H9 (cell line): ENCODE results near the gene TMEM273. TPM values are rescaled to one million over a fixed set of nuclear protein-coding genes. Genes with fewer than 3 reads are reported as not detected.

Experiments used
- DNase-seq: peaks from one replicate; pipeline ENCODE4 v3.0.0-alpha.2; 2017
- H2AFZ ChIP-seq: one replicate; pipeline ENCODE4 v1.6.1; 2013; ENCODE audit warnings: mild to moderate bottlenecking, low read length, control low read depth, moderate library complexity
- H2AK5ac ChIP-seq: 2 replicates; pipeline ENCODE4 v1.6.1; 2013; ENCODE audit warnings: low read length, control low read depth, mixed read lengths; ENCODE audit not compliant: insufficient read length
- H2BK120ac ChIP-seq: one replicate; pipeline ENCODE4 v1.6.1; 2013; ENCODE audit warnings: low read depth, mild to moderate bottlenecking, low read length, control low read depth, inconsistent platforms; ENCODE audit not compliant: poor library complexity, severe bottlenecking
- H2BK12ac ChIP-seq: 2 replicates; pipeline ENCODE4 v1.6.1; 2013; ENCODE audit warnings: low read length, control low read depth, mixed read lengths, low read depth; ENCODE audit not compliant: insufficient read length
- H2BK15ac ChIP-seq: 2 replicates; pipeline ENCODE4 v1.6.1; 2013; ENCODE audit warnings: low read depth, low read length, control low read depth
- H2BK20ac ChIP-seq: one replicate; pipeline ENCODE4 v1.6.1; 2013; ENCODE audit warnings: low read depth, mild to moderate bottlenecking, low read length, control low read depth, inconsistent platforms; ENCODE audit not compliant: poor library complexity, severe bottlenecking
- H2BK5ac ChIP-seq: 2 replicates; pipeline ENCODE4 v1.6.1; 2013; ENCODE audit warnings: low read length, control low read depth, mixed read lengths; ENCODE audit not compliant: insufficient read length
- H3K14ac ChIP-seq: 2 replicates; pipeline ENCODE4 v1.6.1; 2013; ENCODE audit warnings: low read length, control low read depth; ENCODE audit not compliant: insufficient read depth
- H3K18ac ChIP-seq: 2 replicates; pipeline ENCODE4 v1.6.1; 2013; ENCODE audit warnings: low read depth, mild to moderate bottlenecking, mixed read lengths, low read length, control low read depth; ENCODE audit not compliant: insufficient read length
- H3K23ac ChIP-seq: 2 replicates; pipeline ENCODE4 v1.6.1; 2013; ENCODE audit warnings: low read length, control low read depth, mixed read lengths, low read depth; ENCODE audit not compliant: insufficient read length
- H3K23me2 ChIP-seq: 2 replicates; pipeline ENCODE4 v1.6.1; 2013; ENCODE audit warnings: low read depth, mild to moderate bottlenecking, mixed read lengths, low read length, control low read depth; ENCODE audit not compliant: insufficient read length, poor library complexity, severe bottlenecking
- H3K27ac ChIP-seq: 2 replicates; pipeline ENCODE4 v1.5.1; 2013; ENCODE audit warnings: low read length, control low read depth, mixed read lengths, low read depth; ENCODE audit not compliant: insufficient read length
- H3K27me3 ChIP-seq: 2 replicates; pipeline ENCODE4 v1.6.1; 2013; ENCODE audit warnings: low read length, control low read depth, inconsistent platforms; ENCODE audit not compliant: insufficient read depth
- H3K4ac ChIP-seq: 2 replicates; pipeline ENCODE4 v1.6.1; 2013; ENCODE audit warnings: low read depth, mild to moderate bottlenecking, control low read depth, inconsistent platforms, low read length, moderate library complexity
- H3K4me1 ChIP-seq: 2 replicates; pipeline ENCODE4 v1.6.1; 2013; ENCODE audit warnings: low read length, control low read depth, inconsistent platforms; ENCODE audit not compliant: insufficient read depth
- H3K4me2 ChIP-seq: 2 replicates; pipeline ENCODE4 v1.6.1; 2013; ENCODE audit warnings: low read length, control low read depth, mixed read lengths; ENCODE audit not compliant: insufficient read length, insufficient read depth
- H3K56ac ChIP-seq: 2 replicates; pipeline ENCODE4 v1.6.1; 2013; ENCODE audit warnings: low read depth, mild to moderate bottlenecking, mixed read lengths, low read length, control low read depth; ENCODE audit not compliant: insufficient read length
- H3K79me1 ChIP-seq: 2 replicates; pipeline ENCODE4 v1.6.1; 2013; ENCODE audit warnings: low read depth, mild to moderate bottlenecking, moderate library complexity, low read length, control low read depth, inconsistent platforms; ENCODE audit not compliant: insufficient read depth, poor library complexity, severe bottlenecking
- H3K79me2 ChIP-seq: 2 replicates; pipeline ENCODE4 v1.6.1; 2013; ENCODE audit warnings: low read length, control low read depth, inconsistent platforms; ENCODE audit not compliant: insufficient read depth
- H3K9ac ChIP-seq: 2 replicates; pipeline ENCODE4 v1.6.1; 2013; ENCODE audit warnings: low read length, control low read depth, mixed read lengths; ENCODE audit not compliant: insufficient read length; ENCODE audit errors: extremely low read depth
- H3K9me3 ChIP-seq: one replicate; pipeline ENCODE4 v1.6.1; 2013; ENCODE audit warnings: low read depth, low read length, inconsistent platforms; ENCODE audit not compliant: control insufficient read depth
- H3T11ph ChIP-seq: one replicate; pipeline ENCODE4 v1.6.1; 2013; ENCODE audit warnings: mild to moderate bottlenecking, low read length, control low read depth, inconsistent platforms
- H4K20me1 ChIP-seq: one replicate; pipeline ENCODE4 v1.6.1; 2013; ENCODE audit not compliant: control insufficient read depth, insufficient read length, insufficient read depth
- H4K5ac ChIP-seq: 2 replicates; pipeline ENCODE4 v1.6.1; 2013; ENCODE audit warnings: low read depth, mild to moderate bottlenecking, mixed read lengths, low read length, control low read depth; ENCODE audit not compliant: insufficient read length
- H4K8ac ChIP-seq: replicated peaks from 2 replicates; pipeline ENCODE4 v1.6.1; 2013; ENCODE audit warnings: low read length, control low read depth, mixed read lengths, low read depth; ENCODE audit not compliant: insufficient read length
- H4K91ac ChIP-seq: 2 replicates; pipeline ENCODE4 v1.6.1; 2013; ENCODE audit warnings: low read depth, mild to moderate bottlenecking, moderate library complexity, mixed read lengths, low read length, control low read depth; ENCODE audit not compliant: insufficient read length
- H3K27ac Mint-ChIP-seq, 3 experiments: 2 replicates in 2 of 3; 3 replicates in 1 of 3; pipeline ENCODE4 v1.8.0; 2020 to 2021; ENCODE audit warnings: mixed read lengths in 3 of 3, mild to moderate bottlenecking in 1 of 3, moderate library complexity in 1 of 3
- H3K27me3 Mint-ChIP-seq: 2 replicates; pipeline ENCODE4 v1.8.0; 2021; ENCODE audit warnings: low read depth, mild to moderate bottlenecking, moderate library complexity, mixed read lengths
- H3K36me3 Mint-ChIP-seq, 3 experiments: 2 replicates in 2 of 3; 3 replicates in 1 of 3; pipeline ENCODE4 v1.8.0; 2020 to 2021; ENCODE audit warnings: low read depth in 3 of 3, mixed read lengths in 3 of 3; ENCODE audit not compliant: insufficient read depth in 1 of 3
- H3K4me1 Mint-ChIP-seq, 2 experiments: 2 replicates each; pipeline ENCODE4 v1.8.0; 2020; ENCODE audit warnings: mixed read lengths in 2 of 2
- H3K4me3 Mint-ChIP-seq, 2 experiments: 2 replicates in 1 of 2; 3 replicates in 1 of 2; pipeline ENCODE4 v1.8.0; 2020 to 2021; ENCODE audit warnings: mild to moderate bottlenecking in 2 of 2, mixed read lengths in 2 of 2, moderate library complexity in 1 of 2
- H3K9me3 Mint-ChIP-seq, 2 experiments: 2 replicates in 1 of 2; 3 replicates in 1 of 2; pipeline ENCODE4 v1.8.0; 2020; ENCODE audit warnings: mild to moderate bottlenecking in 2 of 2, mixed read lengths in 2 of 2, moderate library complexity in 1 of 2
- WGBS: extraction: QIAGEN DNeasy Blood & Tissue Kit; methylation state at CpG from one replicate; pipeline ENCODE4 v1.1.7; 2013; ENCODE audit warnings: missing lambda C conversion rate, low lambda C conversion rate, mixed read lengths; ENCODE audit not compliant: insufficient read length; ENCODE audit errors: extremely low coverage; 5-methylcytosine and 5-hydroxymethylcytosine counted together
- total RNA-seq: library from RNA; stranded (reverse); gene quantifications from 2 replicates; pipeline ENCODE4 v1.2.1, GENCODE V29; 2021
- TF ChIP-seq, protein P1 (sequence below): fragments of 200-600 bp; sonication (generic); conservative IDR thresholded peaks from 3 replicates; pipeline ENCODE4 v1.8.0; 2021; ENCODE audit warnings: antibody characterized with exemption, mild to moderate bottlenecking

The TMEM273 gene
- total RNA-seq, 1 experiment from 2014 or later = not detected

DNA sequence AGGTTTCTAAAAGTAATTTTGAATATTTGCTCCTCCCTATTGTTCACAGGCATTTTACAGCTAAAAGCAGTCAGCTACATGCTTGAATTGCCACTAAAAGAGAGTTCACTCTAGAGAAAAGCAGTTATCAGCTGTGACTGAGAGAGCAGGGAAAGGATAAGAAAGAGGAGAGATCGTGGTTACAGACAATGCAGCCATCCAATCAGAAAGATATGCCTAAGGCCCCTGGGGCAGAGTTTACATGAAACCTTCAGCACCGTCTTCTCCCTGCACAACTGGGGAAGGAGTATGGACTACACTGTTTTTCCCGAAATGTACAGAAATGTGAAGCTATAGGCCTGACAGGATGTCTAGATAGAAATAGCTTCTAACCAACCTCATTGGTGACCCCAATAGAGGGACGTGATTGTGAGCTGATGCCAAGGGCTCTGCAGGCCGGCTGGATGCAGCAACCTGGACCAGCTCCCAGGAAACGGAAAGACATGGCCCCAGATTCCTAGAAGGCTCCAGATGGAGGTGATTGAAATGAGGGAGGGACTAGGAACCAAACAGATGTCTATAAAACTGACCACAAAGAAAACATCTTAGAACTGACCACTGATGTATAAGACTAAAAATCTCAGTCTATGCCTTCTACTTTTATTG is 69.6 kb downstream of the TMEM273 start:
- TF ChIP-seq, protein P1, sequence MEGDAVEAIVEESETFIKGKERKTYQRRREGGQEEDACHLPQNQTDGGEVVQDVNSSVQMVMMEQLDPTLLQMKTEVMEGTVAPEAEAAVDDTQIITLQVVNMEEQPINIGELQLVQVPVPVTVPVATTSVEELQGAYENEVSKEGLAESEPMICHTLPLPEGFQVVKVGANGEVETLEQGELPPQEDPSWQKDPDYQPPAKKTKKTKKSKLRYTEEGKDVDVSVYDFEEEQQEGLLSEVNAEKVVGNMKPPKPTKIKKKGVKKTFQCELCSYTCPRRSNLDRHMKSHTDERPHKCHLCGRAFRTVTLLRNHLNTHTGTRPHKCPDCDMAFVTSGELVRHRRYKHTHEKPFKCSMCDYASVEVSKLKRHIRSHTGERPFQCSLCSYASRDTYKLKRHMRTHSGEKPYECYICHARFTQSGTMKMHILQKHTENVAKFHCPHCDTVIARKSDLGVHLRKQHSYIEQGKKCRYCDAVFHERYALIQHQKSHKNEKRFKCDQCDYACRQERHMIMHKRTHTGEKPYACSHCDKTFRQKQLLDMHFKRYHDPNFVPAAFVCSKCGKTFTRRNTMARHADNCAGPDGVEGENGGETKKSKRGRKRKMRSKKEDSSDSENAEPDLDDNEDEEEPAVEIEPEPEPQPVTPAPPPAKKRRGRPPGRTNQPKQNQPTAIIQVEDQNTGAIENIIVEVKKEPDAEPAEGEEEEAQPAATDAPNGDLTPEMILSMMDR = no peak
- no peak overlapping the region for H3K27ac ChIP-seq
- no peak overlapping the region for H3K56ac ChIP-seq
- H3K4me2 ChIP-seq = no peak overlapping the region
- no peaks in the 10 kb centered on the region for H3K9me3 ChIP-seq
- no peak overlapping the region for H3K23ac ChIP-seq
- no peak overlapping the region for H3T11ph ChIP-seq
- H3K79me1 ChIP-seq = no peaks in the 10 kb centered on the region
- peaks cover 37% of the 10 kb centered on the region for H3K27me3 Mint-ChIP-seq
- H4K5ac ChIP-seq = no peak overlapping the region
- no peaks in the 10 kb centered on the region; a peak in 1 of 5 replicates for H3K9me3 Mint-ChIP-seq
- no peak overlapping the region for H3K4ac ChIP-seq
- H2BK5ac ChIP-seq = no peak overlapping the region
- peaks cover 3 to 4% of the 10 kb centered on the region in 2 experiments; a peak in 1 of 4 replicates for H3K4me1 Mint-ChIP-seq
- H3K14ac ChIP-seq = no peak overlapping the region
- H3K27me3 ChIP-seq = no peaks in the 10 kb centered on the region; the same call in 1 of the 2 replicates
- no peak overlapping the region for H2AK5ac ChIP-seq
- no peaks in the 10 kb centered on the region for H3K4me1 ChIP-seq
- H2AFZ ChIP-seq = no peak overlapping the region
- H2BK15ac ChIP-seq = no peak overlapping the region
- H3K9ac ChIP-seq = no peak overlapping the region
- DNase-seq = no peak
- no peaks in the 10 kb centered on the region for H3K79me2 ChIP-seq
- H2BK120ac ChIP-seq = no peak overlapping the region
- no peak overlapping the region for H2BK20ac ChIP-seq
- peak overlapping the region in 1 of 3 experiments; percentile 14; a peak in 1 of 7 replicates for H3K27ac Mint-ChIP-seq
- H3K36me3 Mint-ChIP-seq = no peaks in the 10 kb centered on the region
- H3K18ac ChIP-seq = no peak overlapping the region
- H3K4me3 Mint-ChIP-seq = no peak overlapping the region
- H4K8ac ChIP-seq = no peak overlapping the region
- H4K91ac ChIP-seq = no peak overlapping the region
- no CpG with 5 or more reads among the region's 6 CpGs for WGBS
- H3K23me2 ChIP-seq = peaks cover 5% of the 10 kb centered on the region
- no peak overlapping the region for H2BK12ac ChIP-seq
- H4K20me1 ChIP-seq = no peaks in the 10 kb centered on the region
